ENCODE data around the gene KLHDC7A.

- no peak for TF ChIP-seq CTCF (conservative IDR thresholded peaks at IDR 0.05; ENCODE audit: low read length)
- no peak for TF ChIP-seq EZH2phosphoT487 (IDR thresholded peaks at IDR 0.05; ENCODE audit: borderline replicate concordance)
Observed at GRCh38 chr1:18447509-18448220, 33.1 kb upstream of the KLHDC7A start.

All from Loucy (cell line).